ENCODE results near the gene LFNG. TPM values are rescaled to one million over a fixed set of nuclear protein-coding genes. Genes with fewer than 3 reads are reported as not detected.

The LFNG gene
- total RNA-seq, 1 experiment from 2014 or later: 4.5 TPM

- ChIA-PET POLR2A (no interaction called here), CTCF (interaction anchor here (0.7 kb wide), 1 partner anchor 936 kb away, joined by 6 read pairs; no protein-coding TSS in a partner anchor)
- DNase-seq: no peak
- no TSS peak for BruUV-seq (replicated peaks)
- no peak overlapping the region for H3K4me3 Mint-ChIP-seq (ENCODE audit: unreplicated experiment)
- intact Hi-C loops (cut with micrococcal nuclease; ENCODE audit: unreplicated experiment): no loop called here
- TF ChIP-seq, protein P1, sequence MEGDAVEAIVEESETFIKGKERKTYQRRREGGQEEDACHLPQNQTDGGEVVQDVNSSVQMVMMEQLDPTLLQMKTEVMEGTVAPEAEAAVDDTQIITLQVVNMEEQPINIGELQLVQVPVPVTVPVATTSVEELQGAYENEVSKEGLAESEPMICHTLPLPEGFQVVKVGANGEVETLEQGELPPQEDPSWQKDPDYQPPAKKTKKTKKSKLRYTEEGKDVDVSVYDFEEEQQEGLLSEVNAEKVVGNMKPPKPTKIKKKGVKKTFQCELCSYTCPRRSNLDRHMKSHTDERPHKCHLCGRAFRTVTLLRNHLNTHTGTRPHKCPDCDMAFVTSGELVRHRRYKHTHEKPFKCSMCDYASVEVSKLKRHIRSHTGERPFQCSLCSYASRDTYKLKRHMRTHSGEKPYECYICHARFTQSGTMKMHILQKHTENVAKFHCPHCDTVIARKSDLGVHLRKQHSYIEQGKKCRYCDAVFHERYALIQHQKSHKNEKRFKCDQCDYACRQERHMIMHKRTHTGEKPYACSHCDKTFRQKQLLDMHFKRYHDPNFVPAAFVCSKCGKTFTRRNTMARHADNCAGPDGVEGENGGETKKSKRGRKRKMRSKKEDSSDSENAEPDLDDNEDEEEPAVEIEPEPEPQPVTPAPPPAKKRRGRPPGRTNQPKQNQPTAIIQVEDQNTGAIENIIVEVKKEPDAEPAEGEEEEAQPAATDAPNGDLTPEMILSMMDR (IDR thresholded peaks at IDR 0.05; ENCODE audit: insufficient read depth in 1 of 2, low read depth in 1 of 2, low read length in 1 of 2, severe bottlenecking in 1 of 2, unreplicated experiment in 1 of 2): no peak
- Histone ChIP-seq H3K36me3 (ENCODE audit: control insufficient read depth, insufficient read depth, low read length) (no peaks in the 10 kb centered on the region), H3K4me1 (no peaks in the 10 kb centered on the region), H3K27me3 (replicated peaks; ENCODE audit: control insufficient read depth, insufficient read depth, low read length) (no peaks in the 10 kb centered on the region), H3K4me3 (ENCODE audit: low read depth, low read length) (no peak overlapping the region), H3K9me3 (no peaks in the 10 kb centered on the region)
- H3K27me3 Mint-ChIP-seq (ENCODE audit: insufficient read depth, unreplicated experiment): no peaks in the 10 kb centered on the region
- peaks cover 17% of the 10 kb centered on the region for H3K9me3 Mint-ChIP-seq (ENCODE audit: unreplicated experiment)
- no peaks in the 10 kb centered on the region for H3K36me3 Mint-ChIP-seq (ENCODE audit: insufficient read depth, unreplicated experiment)
- H3K27ac Mint-ChIP-seq (ENCODE audit: unreplicated experiment): no peak overlapping the region
- peaks cover 7% of the 10 kb centered on the region for H3K4me1 Mint-ChIP-seq (ENCODE audit: low read depth, unreplicated experiment)
Observed at GRCh38 chr7:2495418-2496299, 23.9 kb upstream of the LFNG start.

DNA sequence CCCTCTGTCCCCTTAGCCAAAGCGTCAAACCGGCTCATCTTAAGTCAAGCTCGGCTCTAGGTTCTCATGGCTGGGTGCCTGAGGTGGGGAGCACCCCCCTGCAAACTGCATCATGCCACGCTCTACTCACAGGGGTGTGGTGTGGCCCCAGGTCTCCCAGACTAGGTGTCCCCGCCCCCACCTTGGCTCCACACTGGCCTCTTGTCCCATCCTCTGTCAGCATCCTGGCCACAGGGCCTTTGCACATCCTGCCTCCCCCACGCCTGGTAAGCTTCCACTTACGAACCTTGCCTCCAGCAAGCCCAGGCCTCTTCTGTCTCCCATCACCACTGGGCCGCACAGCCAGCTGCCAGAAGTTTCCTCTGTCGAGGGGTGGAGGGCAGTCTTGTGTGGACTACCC lies 23.2 kb upstream of the LFNG start:
- no TSS peak for BruUV-seq (replicated peaks)
- intact Hi-C loops (cut with micrococcal nuclease; ENCODE audit: unreplicated experiment): no loop called here
- CTCF ChIA-PET: interaction anchor here (0.5 kb wide), 1 partner anchor 10 kb away, joined by 4 read pairs; no protein-coding TSS in a partner anchor
- Histone ChIP-seq H3K4me3 (ENCODE audit: low read depth, low read length) (no peak overlapping the region), H3K9me3 (no peaks in the 10 kb centered on the region), H3K4me1 (no peaks in the 10 kb centered on the region), H3K36me3 (ENCODE audit: control insufficient read depth, insufficient read depth, low read length) (no peaks in the 10 kb centered on the region), H3K27me3 (replicated peaks; ENCODE audit: control insufficient read depth, insufficient read depth, low read length) (no peaks in the 10 kb centered on the region)
- no peaks in the 10 kb centered on the region for H3K36me3 Mint-ChIP-seq (ENCODE audit: insufficient read depth, unreplicated experiment)
- DNase-seq: no peak
- H3K9me3 Mint-ChIP-seq (ENCODE audit: unreplicated experiment): peaks cover 13% of the 10 kb centered on the region
- TF ChIP-seq, protein P1 (IDR thresholded peaks at IDR 0.05; ENCODE audit: insufficient read depth in 1 of 2, low read depth in 1 of 2, low read length in 1 of 2, severe bottlenecking in 1 of 2, unreplicated experiment in 1 of 2): no peak
- POLR2A ChIA-PET: no interaction called here
- H3K4me3 Mint-ChIP-seq (ENCODE audit: unreplicated experiment): no peak overlapping the region
- no peak overlapping the region for H3K27ac Mint-ChIP-seq (ENCODE audit: unreplicated experiment)
- no peaks in the 10 kb centered on the region for H3K27me3 Mint-ChIP-seq (ENCODE audit: insufficient read depth, unreplicated experiment)
- peaks cover 7% of the 10 kb centered on the region for H3K4me1 Mint-ChIP-seq (ENCODE audit: low read depth, unreplicated experiment)

DNA sequence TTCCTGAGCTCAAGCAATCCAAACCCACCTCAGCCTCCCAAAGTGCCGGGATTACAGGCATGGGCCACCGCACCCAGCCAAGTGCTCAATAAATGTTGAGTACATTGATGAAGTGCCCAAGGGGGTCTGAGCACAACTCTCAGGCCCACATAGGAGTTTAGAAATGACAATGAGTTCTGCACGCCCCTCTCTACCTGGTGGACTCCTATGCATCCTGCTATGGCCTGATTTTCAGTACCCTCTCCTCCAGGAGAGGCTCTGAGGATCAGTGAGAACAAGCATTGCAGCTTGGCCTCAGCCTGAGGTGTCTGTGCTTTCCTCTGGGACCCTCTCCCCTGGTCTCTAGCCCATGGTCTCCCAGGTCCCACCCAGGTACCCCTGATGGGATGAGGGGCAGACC lies 22.5 kb upstream of the LFNG start:
- TF ChIP-seq, protein P1 (IDR thresholded peaks at IDR 0.05; ENCODE audit: insufficient read depth in 1 of 2, low read depth in 1 of 2, low read length in 1 of 2, severe bottlenecking in 1 of 2, unreplicated experiment in 1 of 2): no peak
- intact Hi-C loops (cut with micrococcal nuclease; ENCODE audit: unreplicated experiment): no loop called here
- Mint-ChIP-seq H3K27me3 (ENCODE audit: insufficient read depth, unreplicated experiment) (no peaks in the 10 kb centered on the region), H3K4me1 (ENCODE audit: low read depth, unreplicated experiment) (peaks cover 7% of the 10 kb centered on the region), H3K27ac (ENCODE audit: unreplicated experiment) (no peak overlapping the region), H3K36me3 (ENCODE audit: insufficient read depth, unreplicated experiment) (no peaks in the 10 kb centered on the region), H3K4me3 (ENCODE audit: unreplicated experiment) (no peak overlapping the region), H3K9me3 (ENCODE audit: unreplicated experiment) (peaks cover 6% of the 10 kb centered on the region)
- no TSS peak for BruUV-seq (replicated peaks)
- ChIA-PET CTCF (interaction anchor here (0.5 kb wide), 1 partner anchor 10 kb away, joined by 4 read pairs; no protein-coding TSS in a partner anchor), POLR2A (no interaction called here)
- DNase-seq: no peak
- H3K27me3 ChIP-seq (replicated peaks; ENCODE audit: control insufficient read depth, insufficient read depth, low read length): no peaks in the 10 kb centered on the region
- no peaks in the 10 kb centered on the region for H3K9me3 ChIP-seq
- no peak overlapping the region for H3K4me3 ChIP-seq (ENCODE audit: low read depth, low read length)
- no peaks in the 10 kb centered on the region for H3K36me3 ChIP-seq (ENCODE audit: control insufficient read depth, insufficient read depth, low read length)
- H3K4me1 ChIP-seq: no peaks in the 10 kb centered on the region
